Stimulated activated CD8-positive, alpha-beta memory T cell treated with anti-CD3 and anti-CD28 coated beads, Interleukin-7, amount 100 ng/mL, for 48 hours (primary cell): Measurements from ENCODE around the gene POU6F1.

ENCODE experiments used
- DNase-seq, 2 donors: peaks; one replicate each; pipeline ENCODE4 v3.0.0-alpha.2; 2020; ENCODE audit warnings: low read depth in 1 of 2; ENCODE audit errors: extremely low read depth in 1 of 2

Gene POU6F1

DNA sequence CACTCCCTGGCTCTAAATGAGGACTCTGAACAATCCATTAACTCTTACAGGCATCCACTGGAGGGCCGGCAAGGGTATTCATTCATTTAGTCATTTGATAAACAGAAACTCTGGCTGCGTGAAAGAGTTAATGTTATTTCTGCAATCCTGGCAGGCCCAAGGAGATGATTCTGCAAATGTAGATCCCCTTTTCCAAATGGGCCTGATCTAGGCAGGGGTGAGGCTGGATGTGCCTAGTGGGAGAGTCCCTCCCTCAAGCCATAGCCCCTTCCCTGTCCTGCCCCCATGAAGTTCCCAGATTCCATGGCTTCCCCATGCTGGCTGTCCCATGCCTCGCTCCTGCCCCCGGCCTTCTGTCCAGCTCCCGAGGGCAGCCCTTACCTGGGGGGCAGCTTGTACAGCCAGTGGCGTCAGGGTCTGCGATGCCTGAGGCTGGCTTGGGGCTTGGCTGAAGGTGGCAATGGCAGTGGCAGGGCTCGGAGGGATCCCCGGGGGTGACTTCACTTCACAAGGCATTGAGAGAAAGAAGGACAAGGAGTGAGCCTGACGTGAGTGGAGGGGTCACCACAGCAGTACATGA, 18.4 kb downstream of the POU6F1 start:
- DNase-seq = no peak

DNA sequence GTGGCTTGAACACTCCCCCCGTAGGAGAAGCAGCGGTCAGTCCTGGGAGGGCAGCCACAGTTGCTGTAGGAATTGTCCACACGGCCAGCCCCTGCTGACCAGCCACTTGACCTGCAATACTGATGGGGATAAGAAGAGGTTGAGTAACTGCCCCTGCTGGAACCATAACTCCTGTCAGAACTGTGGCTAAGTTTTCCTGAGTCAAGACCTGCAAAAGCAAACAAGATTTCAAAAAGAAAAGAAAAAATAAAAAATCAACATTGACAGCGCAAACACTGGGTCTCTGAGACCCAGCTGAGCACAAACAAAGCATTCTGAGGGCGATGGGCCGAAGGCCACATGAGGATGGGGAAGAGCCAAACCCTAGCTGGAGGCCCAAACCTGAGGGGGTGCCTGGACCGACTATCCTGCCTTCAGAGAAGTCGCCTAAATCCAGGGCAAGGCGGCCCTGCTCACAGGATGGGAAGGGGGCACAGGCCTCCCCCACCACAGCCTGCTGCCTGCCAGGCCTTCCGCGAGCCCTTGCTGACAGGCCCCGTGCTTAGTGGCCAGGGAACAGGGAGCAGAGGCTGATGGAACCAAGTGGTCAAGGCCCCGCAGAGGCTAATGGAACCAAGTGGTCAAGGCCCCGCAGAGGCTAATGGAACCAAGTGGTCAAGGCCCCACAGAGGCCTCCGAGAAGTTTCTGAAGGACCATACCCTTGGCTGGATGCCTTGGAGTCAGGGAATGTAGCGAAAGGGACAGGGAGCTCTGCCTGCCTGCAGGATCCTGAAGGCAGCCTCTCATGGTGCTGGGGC, 19.1 kb downstream of the POU6F1 start:
- DNase-seq = no peak

GRCh38 chr12:51197736-51198567, 19.9 kb downstream of the POU6F1 start:
- no peak for DNase-seq

DNA sequence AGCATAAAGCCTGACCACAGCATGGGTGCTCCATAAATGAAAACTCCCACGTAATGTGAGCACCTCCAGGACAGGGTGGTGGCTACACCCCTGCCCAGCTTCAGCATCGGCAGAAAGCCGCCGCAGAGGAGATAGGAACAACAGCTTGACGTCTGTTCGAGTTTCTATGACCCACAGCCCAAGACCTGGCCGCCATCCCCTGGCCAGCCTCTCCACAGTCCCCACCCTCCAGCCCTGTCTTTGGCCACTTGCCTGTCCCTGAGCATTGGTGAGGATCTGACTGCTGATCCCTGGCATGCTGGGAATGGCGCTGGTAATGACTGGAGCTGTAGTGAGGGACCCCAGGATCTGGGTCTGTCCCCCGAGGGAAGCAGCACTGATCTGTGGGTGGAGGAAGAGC, 21.3 kb downstream of the POU6F1 start:
- DNase-seq = no peak

- no peak for DNase-seq
Measured at GRCh38 chr12:51195841-51196240, 22.0 kb downstream of the POU6F1 start.

- no peak for DNase-seq
Measured at GRCh38 chr12:51192284-51192671, 25.6 kb downstream of the POU6F1 start.

GRCh38 chr12:51191516-51192283, 26.2 kb downstream of the POU6F1 start:
- DNase-seq = no peak

DNA sequence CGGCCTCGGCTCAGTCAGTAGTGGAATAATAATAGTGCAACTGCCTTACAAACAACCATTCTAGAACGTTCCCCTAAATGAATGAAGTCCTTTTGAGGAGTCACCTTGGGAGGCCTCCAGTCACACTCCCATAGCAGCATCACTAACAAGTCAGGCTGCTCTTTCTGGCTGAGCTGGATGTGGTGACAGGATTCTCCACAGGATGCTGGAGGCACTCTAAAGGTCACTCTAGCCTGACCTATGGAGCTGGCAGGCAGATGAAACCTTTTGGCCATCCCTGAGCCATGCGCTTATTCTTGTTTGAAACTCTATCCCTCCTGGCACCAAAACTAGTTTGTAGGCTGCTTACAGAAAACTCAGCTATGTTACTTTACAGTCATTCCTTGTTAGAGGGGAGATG, 27.0 kb downstream of the POU6F1 start:
- no peak for DNase-seq

GRCh38 chr12:51189790-51190355, 28.0 kb downstream of the POU6F1 start:
- no peak for DNase-seq

GRCh38 chr12:51188359-51189051, 29.4 kb downstream of the POU6F1 start:
- DNase-seq = no peak

GRCh38 chr12:51187370-51187987, 30.4 kb downstream of the POU6F1 start:
- DNase-seq = no peak

- DNase-seq = no peak
Measured at GRCh38 chr12:51186465-51187085, 31.3 kb downstream of the POU6F1 start.

DNA sequence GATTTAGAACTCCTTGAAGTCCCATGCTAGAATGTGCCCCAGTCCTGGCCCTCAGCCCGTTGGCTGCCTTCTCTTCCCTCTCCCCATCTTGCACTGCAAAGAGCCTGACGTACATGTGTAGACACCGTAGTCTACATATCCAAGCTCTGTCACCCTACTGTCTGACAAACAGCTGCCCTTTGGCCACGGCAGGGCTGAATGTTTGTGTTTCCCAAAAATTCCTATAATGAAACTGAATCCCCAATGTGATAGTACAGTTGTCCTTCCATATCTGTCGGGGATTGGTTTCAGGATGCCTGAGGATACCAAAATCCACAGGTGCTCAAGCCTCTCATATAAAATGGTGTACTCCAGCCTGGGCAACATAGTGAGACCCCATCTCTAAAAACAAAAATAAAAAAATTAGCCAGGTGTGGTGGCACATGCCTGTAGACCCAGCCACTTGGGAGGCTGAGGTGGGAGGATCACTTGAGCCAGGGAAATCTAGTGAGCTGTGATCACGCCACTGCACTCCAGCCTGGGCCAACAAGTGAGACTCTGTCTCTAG, 32.6 kb downstream of the POU6F1 start:
- no peak for DNase-seq

GRCh38 chr12:51183816-51184215, 34.0 kb downstream of the POU6F1 start:
- no peak for DNase-seq

- no peak for DNase-seq
Measured at GRCh38 chr12:51183349-51183748, 34.5 kb downstream of the POU6F1 start.

- DNase-seq = no peak
Measured at GRCh38 chr12:51181558-51181957, 36.3 kb downstream of the POU6F1 start.

GRCh38 chr12:51177897-51178296, 40.0 kb downstream of the POU6F1 start:
- DNase-seq = no peak

GRCh38 chr12:51174501-51174900, 43.4 kb downstream of the POU6F1 start:
- DNase-seq = no peak
